MM.1S (cell line): Measurements from ENCODE around the gene GTF3C4.
A peak's percentile ranks its signal among the peaks of the same experiment; 100 is the strongest.

Experiments
- DNase-seq: peaks from one replicate; pipeline ENCODE4 v3.0.0-alpha.2; 2015
- H2AFZ ChIP-seq: fragments of 300-600 bp; sonication (generic); 2 replicates; pipeline ENCODE4 v1.6.0; 2016; ENCODE audit warnings: antibody characterized with exemption, low read length
- H3F3A ChIP-seq: fragments of 300-600 bp; sonication (generic); 2 replicates; pipeline ENCODE4 v1.6.1; 2016; ENCODE audit warnings: mild to moderate bottlenecking, antibody characterized with exemption, low read length, moderate library complexity, mixed read lengths; ENCODE audit not compliant: insufficient read depth
- H3K27ac ChIP-seq: fragments of 300-600 bp; sonication (generic); 2 replicates; pipeline ENCODE4 v1.5.1; 2016; ENCODE audit warnings: mild to moderate bottlenecking, low read length
- H3K27me3 ChIP-seq: fragments of 300-600 bp; sonication (generic); replicated peaks from 2 replicates; pipeline ENCODE4 v1.6.0; 2016; ENCODE audit warnings: low read length; ENCODE audit not compliant: insufficient read depth
- H3K36me3 ChIP-seq: fragments of 300-600 bp; sonication (generic); replicated peaks from 2 replicates; pipeline ENCODE4 v1.6.1; 2016; ENCODE audit warnings: mild to moderate bottlenecking, low read length, mixed read lengths; ENCODE audit not compliant: insufficient read depth
- H3K4me1 ChIP-seq: fragments of 300-600 bp; sonication (generic); 2 replicates; pipeline ENCODE4 v1.6.1; 2016; ENCODE audit warnings: low read length, mixed read lengths
- H3K4me2 ChIP-seq: fragments of 300-600 bp; sonication (generic); 2 replicates; pipeline ENCODE4 v1.6.0; 2016; ENCODE audit warnings: low read depth, low read length
- H3K4me3 ChIP-seq: fragments of 300-600 bp; sonication (generic); 2 replicates; pipeline ENCODE4 v1.5.1; 2016; ENCODE audit warnings: low read length, mixed read lengths
- H3K79me2 ChIP-seq: fragments of 300-600 bp; sonication (generic); 2 replicates; pipeline ENCODE4 v1.6.1; 2016; ENCODE audit warnings: mixed run types, low read length, mixed read lengths
- H3K9ac ChIP-seq: fragments of 300-600 bp; sonication (generic); 2 replicates; pipeline ENCODE4 v1.6.1; 2016; ENCODE audit warnings: low read length, mixed read lengths
- H3K9me2 ChIP-seq: fragments of 300-600 bp; sonication (generic); replicated peaks from 2 replicates; pipeline ENCODE4 v1.6.1; 2016; ENCODE audit warnings: mild to moderate bottlenecking, low read length, mixed read lengths; ENCODE audit not compliant: insufficient read depth
- H3K9me3 ChIP-seq: fragments of 300-600 bp; sonication (generic); replicated peaks from 2 replicates; pipeline ENCODE4 v1.6.1; 2016; ENCODE audit warnings: mild to moderate bottlenecking, low read length, mixed read lengths; ENCODE audit not compliant: insufficient read depth
- H4K20me1 ChIP-seq: fragments of 300-600 bp; sonication (generic); 2 replicates; pipeline ENCODE4 v1.6.1; 2016; ENCODE audit warnings: mild to moderate bottlenecking, low read length, moderate library complexity, mixed read lengths; ENCODE audit not compliant: insufficient read depth
- EZH2 ChIP-seq: fragments of 300-600 bp; sonication (generic); optimal IDR thresholded peaks from 2 replicates; pipeline ENCODE3; 2017; ENCODE audit warnings: low read depth, mild to moderate bottlenecking, antibody characterized with exemption, low read length, mixed read lengths
- EZH2phosphoT487 ChIP-seq: fragments of 300-600 bp; sonication (generic); IDR thresholded peaks from 2 replicates; pipeline ENCODE4 v1.6.1; 2018; ENCODE audit warnings: antibody characterized with exemption, low read length
- TF ChIP-seq, protein P1 (sequence below): fragments of 300-600 bp; sonication (generic); IDR thresholded peaks from 2 replicates; pipeline ENCODE4 v1.5.1; 2016; ENCODE audit warnings: antibody characterized with exemption, low read length, mixed read lengths

Gene GTF3C4

DNA sequence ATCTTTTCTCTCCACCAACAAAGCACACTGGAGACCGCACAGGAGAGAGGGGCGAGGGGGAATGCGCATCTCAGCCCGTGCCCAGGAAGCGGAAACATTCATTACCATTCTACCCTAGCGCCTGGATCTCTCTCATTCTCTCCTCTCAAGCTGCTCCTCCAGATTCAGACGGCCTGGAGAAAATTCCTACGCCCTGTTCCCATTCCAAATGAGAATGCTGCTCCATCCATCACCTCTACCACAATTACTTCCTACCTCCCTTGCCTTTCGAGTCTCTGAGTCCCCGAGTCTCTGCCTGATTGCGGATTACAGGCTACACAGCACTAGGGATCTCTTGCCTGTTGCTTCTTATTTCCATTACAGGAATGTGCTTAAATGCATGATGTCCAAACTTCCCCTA, 7.1 kb upstream of the GTF3C4 start:
- peaks cover 53% of the 10 kb centered on the region for H3K79me2 ChIP-seq
- H3K9me3 ChIP-seq: no peaks in the 10 kb centered on the region
- TF ChIP-seq, protein P1, sequence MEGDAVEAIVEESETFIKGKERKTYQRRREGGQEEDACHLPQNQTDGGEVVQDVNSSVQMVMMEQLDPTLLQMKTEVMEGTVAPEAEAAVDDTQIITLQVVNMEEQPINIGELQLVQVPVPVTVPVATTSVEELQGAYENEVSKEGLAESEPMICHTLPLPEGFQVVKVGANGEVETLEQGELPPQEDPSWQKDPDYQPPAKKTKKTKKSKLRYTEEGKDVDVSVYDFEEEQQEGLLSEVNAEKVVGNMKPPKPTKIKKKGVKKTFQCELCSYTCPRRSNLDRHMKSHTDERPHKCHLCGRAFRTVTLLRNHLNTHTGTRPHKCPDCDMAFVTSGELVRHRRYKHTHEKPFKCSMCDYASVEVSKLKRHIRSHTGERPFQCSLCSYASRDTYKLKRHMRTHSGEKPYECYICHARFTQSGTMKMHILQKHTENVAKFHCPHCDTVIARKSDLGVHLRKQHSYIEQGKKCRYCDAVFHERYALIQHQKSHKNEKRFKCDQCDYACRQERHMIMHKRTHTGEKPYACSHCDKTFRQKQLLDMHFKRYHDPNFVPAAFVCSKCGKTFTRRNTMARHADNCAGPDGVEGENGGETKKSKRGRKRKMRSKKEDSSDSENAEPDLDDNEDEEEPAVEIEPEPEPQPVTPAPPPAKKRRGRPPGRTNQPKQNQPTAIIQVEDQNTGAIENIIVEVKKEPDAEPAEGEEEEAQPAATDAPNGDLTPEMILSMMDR: no peak
- TF ChIP-seq EZH2 (no peak), EZH2phosphoT487 (no peak)
- no peak overlapping the region for H3K4me3 ChIP-seq
- no peaks in the 10 kb centered on the region for H4K20me1 ChIP-seq
- H3K4me2 ChIP-seq: no peak overlapping the region
- no peaks in the 10 kb centered on the region for H3F3A ChIP-seq
- no peak overlapping the region for H3K27ac ChIP-seq
- no peaks in the 10 kb centered on the region for H3K9me2 ChIP-seq
- H2AFZ ChIP-seq: no peak overlapping the region
- DNase-seq: no peak
- H3K36me3 ChIP-seq: no peaks in the 10 kb centered on the region; the same call in 1 of the 2 replicates
- no peak overlapping the region for H3K9ac ChIP-seq
- H3K27me3 ChIP-seq: no peaks in the 10 kb centered on the region
- no peaks in the 10 kb centered on the region for H3K4me1 ChIP-seq

DNA sequence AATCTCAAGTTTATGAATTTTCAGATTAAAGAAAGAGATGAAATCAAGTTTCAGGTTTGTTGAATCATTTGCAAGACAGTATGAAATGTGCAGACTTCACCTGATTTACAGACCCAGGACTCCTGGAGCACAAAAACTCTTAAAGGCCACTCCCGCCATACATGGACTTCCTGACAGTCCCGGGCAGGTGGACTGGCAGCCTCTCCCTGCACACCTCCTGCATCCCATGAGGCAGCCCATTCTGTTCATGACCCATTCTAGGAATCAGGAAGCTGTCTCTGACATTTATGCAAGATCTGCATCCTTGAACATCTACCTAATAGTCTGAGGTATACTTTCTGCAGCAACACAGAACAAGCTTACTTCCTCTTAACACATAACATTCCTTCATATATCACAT, 6.4 kb upstream of the GTF3C4 start:
- Histone ChIP-seq H3K4me3 (no peak overlapping the region), H4K20me1 (no peaks in the 10 kb centered on the region), H3K79me2 (peaks cover 59% of the 10 kb centered on the region)

DNA sequence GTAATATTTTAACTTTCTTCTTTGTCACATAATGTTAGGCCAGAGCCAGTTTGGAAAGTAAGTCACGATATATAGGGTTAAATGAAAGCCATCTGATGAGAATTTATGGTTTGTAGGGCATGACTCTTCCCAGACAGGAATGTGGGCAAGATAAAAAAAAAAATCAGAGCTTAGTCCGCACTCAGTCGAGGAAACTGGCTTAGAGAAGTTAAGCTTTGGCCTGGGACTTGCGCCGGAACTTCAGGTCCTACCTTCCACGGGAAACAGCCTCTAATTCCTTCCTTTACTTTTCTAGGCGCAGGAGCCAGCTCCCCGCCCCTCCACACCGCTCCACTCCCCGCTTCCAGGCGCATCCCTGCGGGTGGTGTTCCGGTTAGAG, 956 bp upstream of the GTF3C4 start:
- Histone ChIP-seq H3K9me2 (no peaks in the 10 kb centered on the region), H3K36me3 (no peaks in the 10 kb centered on the region), H3K27ac (peak overlapping the region; percentile 87), H3F3A (no peaks in the 10 kb centered on the region), H3K9ac (peak overlapping the region; percentile 92), H4K20me1 (peaks cover 16% of the 10 kb centered on the region; the same call in 1 of the 2 replicates), H2AFZ (peak overlapping the region; percentile 91), H3K4me2 (peak overlapping the region; percentile 87), H3K4me3 (peak overlapping the region; percentile 99), H3K4me1 (peaks cover 11% of the 10 kb centered on the region), H3K79me2 (peaks cover 90% of the 10 kb centered on the region), H3K27me3 (no peaks in the 10 kb centered on the region), H3K9me3 (no peaks in the 10 kb centered on the region)
- DNase-seq: no peak
- TF ChIP-seq, protein P1: no peak
- TF ChIP-seq EZH2 (no peak), EZH2phosphoT487 (no peak)

More for the DNA sequence above, 6.4 kb upstream of the GTF3C4 start:
- no peaks in the 10 kb centered on the region for H3F3A ChIP-seq
- no peak overlapping the region for H3K27ac ChIP-seq
- TF ChIP-seq, protein P1: no peak
- TF ChIP-seq EZH2phosphoT487 (no peak), EZH2 (no peak)
- no peak for DNase-seq
- no peaks in the 10 kb centered on the region for H3K4me1 ChIP-seq
- no peaks in the 10 kb centered on the region for H3K36me3 ChIP-seq
- no peaks in the 10 kb centered on the region for H3K9me2 ChIP-seq
- H3K9ac ChIP-seq: no peak overlapping the region
- no peak overlapping the region for H2AFZ ChIP-seq
- no peaks in the 10 kb centered on the region for H3K27me3 ChIP-seq
- H3K4me2 ChIP-seq: no peak overlapping the region
- H3K9me3 ChIP-seq: no peaks in the 10 kb centered on the region
